HG03469 (cell line): ENCODE measurements around the gene KDM3A.
"Not testable (repeated sequence)": the region's sequence is repeated elsewhere in the genome, so short reads cannot be mapped to it uniquely, and the experiment has no call there.

Source experiments
- ATAC-seq: cut with Tn5 transposase; IDR thresholded peaks from one replicate; pipeline ENCODE4 v1.9.1; 2021; ENCODE audit warnings: mild to moderate bottlenecking, moderate library complexity, moderate number of reproducible peaks; ENCODE audit not compliant: unreplicated experiment

Gene KDM3A

GRCh38 chr2:86476918-86477317 lies 35.7 kb downstream of the KDM3A start:
- ATAC-seq, result no peak

GRCh38 chr2:86477349-86477748 lies 36.2 kb downstream of the KDM3A start:
- no peak for ATAC-seq

- no peak for ATAC-seq
Observed at GRCh38 chr2:86480105-86480504, 38.9 kb downstream of the KDM3A start.

- no peak for ATAC-seq
Observed at GRCh38 chr2:86482034-86482433, 40.9 kb downstream of the KDM3A start.

GRCh38 chr2:86484385-86484784 lies 43.2 kb downstream of the KDM3A start:
- no peak for ATAC-seq

- ATAC-seq, result no peak
Observed at GRCh38 chr2:86485103-86485502, 43.9 kb downstream of the KDM3A start.

- no peak for ATAC-seq
Observed at GRCh38 chr2:86485802-86486201, 44.6 kb downstream of the KDM3A start.

- ATAC-seq, result no peak
Observed at GRCh38 chr2:86487062-86487461, 45.9 kb downstream of the KDM3A start.

GRCh38 chr2:86488561-86489250 lies 47.5 kb downstream of the KDM3A start:
- ATAC-seq, result no peak

GRCh38 chr2:86489542-86489941 lies 48.4 kb downstream of the KDM3A start:
- ATAC-seq, result no peak

- ATAC-seq, result no peak
Observed at GRCh38 chr2:86490245-86490644, 49.1 kb downstream of the KDM3A start.

- ATAC-seq, result no peak
Observed at GRCh38 chr2:86491088-86491487, 49.9 kb downstream of the KDM3A start.

GRCh38 chr2:86492048-86492453 lies 50.9 kb downstream of the KDM3A start:
- no peak for ATAC-seq

- not testable (repeated sequence) for ATAC-seq
Observed at GRCh38 chr2:86496391-86496790, 55.2 kb downstream of the KDM3A start.

GRCh38 chr2:86498468-86499260 lies 57.5 kb downstream of the KDM3A start:
- ATAC-seq, result no peak

- no peak for ATAC-seq
Observed at GRCh38 chr2:86499326-86499725, 58.2 kb downstream of the KDM3A start.

- ATAC-seq, result no peak
Observed at GRCh38 chr2:86500325-86501083, 59.3 kb downstream of the KDM3A start.

- ATAC-seq, result no peak
Observed at GRCh38 chr2:86507600-86507999, 66.4 kb downstream of the KDM3A start.

- no peak for ATAC-seq
Observed at GRCh38 chr2:86510436-86510933, 69.3 kb downstream of the KDM3A start.

GRCh38 chr2:86512034-86512433 lies 70.9 kb downstream of the KDM3A start:
- ATAC-seq, result no peak

GRCh38 chr2:86512892-86513291 lies 71.7 kb downstream of the KDM3A start:
- ATAC-seq, result no peak
